Cerebellar cortex (tissue), 1 donor: ENCODE measurements around the gene ATP6V1B1.

ENCODE experiments used
- DNase-seq: peaks from one replicate; pipeline ENCODE4 v3.0.0-alpha.2; 2015; ENCODE audit warnings: low spot score

Gene ATP6V1B1

DNA sequence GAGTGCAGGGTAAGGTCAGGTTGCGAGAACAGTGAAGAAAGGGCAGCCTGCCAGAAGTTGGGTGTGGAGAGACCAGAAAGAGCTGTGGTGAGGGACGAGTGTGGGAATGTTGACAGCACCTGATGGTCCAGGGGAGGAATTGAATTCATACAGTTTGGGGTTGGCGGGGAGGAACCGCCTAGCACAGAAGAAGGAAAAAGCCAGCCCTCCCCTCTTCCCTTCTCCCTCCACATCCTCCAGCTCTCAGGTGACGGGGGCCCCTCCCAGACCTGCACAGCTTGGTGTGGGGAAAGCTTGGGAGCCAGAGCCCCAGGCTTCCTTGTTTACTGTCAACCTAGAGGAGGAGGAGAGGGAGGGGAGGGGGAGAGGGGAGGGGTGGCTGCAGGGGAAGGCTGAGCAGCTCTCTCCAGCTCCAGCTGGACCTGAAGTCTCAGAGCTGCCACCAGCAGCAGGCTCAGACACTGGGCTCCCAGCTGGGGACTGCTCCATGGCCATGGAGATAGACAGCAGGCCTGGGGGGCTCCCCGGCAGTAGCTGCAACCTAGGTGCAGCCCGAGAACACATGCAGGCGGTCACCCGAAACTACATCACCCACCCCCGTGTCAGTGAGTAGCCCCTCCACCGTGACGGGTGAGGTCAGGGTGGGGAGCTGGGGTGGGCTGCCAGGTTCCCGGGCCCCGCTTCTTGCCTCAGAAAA is at the start of gene ATP6V1B1:
Gene ATP6V1B1 (plus strand): TSS at position 433 of the 697 bp plus-strand sequence. CDS start 55 bp downstream, at position 488.
- DNase-seq: no peak

DNA sequence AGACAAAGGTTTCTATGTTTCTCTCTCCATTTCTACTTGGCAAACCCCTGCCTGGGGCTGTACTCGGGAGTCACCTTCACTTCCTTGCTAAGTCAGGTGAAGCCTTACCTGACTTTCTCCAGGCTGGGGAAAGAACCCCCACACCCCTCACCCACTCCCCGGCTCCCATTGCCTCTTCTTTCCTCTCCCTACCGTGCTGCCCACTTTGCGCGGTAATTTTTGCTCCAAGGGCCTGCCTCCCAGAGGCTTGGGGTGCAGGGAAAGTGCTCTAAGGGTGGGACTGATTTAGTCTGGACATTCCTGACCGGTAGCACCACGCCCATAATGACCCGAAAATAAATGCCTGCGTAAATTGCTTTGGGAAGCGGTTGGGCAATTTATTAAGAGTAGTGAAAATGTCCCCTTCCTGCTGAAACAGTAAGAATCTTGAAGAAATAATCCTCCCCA is 49.1 kb upstream of the ATP6V1B1 start:
- DNase-seq: no peak

DNA sequence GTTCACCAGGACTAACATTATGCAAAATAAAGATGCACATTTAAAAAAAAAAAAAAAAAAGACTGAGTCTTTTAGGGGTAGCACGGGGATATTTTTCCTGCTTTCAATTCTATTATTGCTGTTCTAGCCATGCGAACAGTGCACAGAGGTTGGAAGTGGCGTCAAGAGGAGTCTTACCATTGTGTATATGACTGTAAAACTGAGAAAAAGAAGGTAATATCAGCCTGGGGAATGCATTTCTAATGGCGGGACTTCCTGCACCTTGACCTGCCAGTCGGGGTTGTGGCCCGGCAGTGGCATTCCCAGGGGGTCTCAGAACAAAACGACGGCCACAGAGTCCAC is 48.5 kb upstream of the ATP6V1B1 start:
- DNase-seq: no peak

DNA sequence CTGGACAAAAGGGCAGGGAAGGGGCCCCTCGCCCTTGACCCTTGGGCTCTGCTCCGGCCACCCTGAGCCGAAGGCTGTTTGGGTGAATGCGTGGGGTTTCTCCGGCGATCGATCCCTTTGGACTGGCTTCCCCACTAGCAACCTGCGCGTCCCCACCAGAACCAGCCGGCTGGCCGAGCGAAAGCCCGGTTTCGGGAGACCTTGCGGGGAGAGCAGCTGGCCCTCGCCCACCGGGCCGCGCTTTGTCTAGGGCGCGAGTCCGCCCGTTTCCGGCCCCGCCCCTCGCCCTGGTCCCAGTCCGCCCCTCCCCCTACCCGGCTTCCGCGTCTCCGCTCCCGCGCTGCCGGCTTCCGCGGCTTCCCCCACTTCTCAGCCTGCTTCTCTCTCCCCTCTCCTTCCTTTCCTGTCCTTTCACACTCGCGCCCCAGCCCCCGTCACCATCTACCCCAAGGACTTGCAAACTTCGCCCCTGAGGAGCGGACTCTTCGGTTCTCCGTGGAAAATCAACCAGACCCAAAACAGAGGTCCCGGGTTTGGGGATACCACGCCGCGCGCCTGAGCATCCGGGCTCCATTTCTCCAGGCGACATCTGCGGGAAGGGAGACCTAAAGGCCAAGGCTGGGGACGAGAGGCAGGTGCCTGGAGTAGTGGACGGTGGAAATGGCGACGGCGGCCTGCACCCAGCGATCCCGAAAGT is 48.0 kb upstream of the ATP6V1B1 start:
- peak; percentile 22 for DNase-seq

DNA sequence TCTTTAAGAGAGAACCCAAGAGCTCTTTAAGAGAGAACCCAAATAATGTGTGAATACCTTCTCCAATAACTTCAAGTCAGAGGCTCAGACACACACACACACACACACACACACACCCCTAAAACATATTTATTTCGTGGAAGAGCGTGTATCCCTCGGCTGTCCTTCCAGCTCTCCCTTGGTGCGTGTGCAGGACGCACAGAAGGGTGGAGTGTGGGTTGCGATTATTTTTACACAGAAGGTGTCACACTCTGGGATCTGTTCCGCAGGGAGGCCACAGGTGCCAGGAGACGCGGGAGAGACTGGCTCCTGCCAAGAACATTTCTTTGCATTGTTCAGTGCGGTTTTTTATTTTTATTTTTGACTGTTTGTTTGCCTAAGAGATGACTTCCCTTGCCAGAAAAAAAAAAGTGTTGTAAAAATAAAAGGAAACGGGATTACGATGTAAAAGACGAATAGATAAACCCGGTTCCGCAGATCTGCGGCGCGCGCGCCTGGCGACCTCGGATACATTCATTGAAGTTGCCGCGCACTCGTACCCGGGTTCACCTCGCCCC is 47.3 kb upstream of the ATP6V1B1 start:
- DNase-seq: peak; percentile 36

DNA sequence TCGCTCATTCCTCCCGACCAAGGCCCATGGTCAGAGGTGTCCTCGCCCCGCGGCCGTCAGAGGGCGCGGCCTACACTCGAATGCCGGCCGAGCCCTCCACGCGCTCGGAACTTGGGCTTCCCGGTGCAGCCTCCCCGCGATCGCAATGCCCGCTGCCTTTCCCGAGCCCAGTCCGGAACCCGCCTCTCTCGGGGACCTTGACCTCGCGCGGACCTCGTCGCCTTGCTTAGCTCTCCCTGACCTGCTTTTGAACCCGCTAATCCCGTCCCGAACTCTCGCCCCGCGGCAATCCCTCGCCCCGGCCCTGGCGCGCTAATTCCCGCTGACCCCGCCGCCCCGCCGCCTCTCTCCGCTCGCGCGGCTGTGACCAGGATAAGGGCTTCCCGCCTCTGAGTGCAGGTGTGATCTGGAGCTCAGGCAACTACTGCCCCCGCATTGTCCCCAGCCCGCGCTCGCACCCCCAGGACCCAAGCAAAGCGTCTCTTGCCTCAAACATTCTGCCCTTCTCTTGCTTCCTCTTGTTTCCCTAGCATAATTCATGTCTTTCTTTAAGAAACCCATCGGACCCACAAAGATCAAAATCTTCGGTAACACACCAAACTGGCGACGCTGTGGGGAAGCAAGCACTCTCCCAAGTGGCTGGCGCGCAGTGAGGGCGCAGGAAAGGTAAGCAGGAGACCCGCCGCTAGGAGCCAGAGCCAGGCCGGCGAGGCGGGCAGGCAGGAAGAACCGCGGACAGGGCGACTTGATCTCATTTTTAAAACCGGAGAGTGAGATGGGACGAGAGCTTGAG is 46.6 kb upstream of the ATP6V1B1 start:
- peak; percentile 12 for DNase-seq

DNA sequence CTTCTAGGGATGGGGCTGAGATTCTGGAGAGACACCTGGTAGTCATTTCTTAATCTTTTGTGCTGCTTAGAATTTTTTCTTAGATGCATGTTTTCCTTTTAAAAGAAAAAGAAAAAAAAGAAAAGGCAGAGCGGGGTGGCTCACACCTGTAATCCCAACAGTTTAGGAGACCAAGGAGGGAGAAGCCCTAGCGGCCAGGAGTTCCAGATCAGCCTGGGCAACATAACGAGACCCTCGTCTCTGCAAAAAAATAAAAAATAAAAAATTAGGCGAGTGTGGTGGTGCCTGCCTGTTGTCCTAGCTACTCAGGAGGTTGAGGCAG is 46.0 kb upstream of the ATP6V1B1 start:
- no peak for DNase-seq

DNA sequence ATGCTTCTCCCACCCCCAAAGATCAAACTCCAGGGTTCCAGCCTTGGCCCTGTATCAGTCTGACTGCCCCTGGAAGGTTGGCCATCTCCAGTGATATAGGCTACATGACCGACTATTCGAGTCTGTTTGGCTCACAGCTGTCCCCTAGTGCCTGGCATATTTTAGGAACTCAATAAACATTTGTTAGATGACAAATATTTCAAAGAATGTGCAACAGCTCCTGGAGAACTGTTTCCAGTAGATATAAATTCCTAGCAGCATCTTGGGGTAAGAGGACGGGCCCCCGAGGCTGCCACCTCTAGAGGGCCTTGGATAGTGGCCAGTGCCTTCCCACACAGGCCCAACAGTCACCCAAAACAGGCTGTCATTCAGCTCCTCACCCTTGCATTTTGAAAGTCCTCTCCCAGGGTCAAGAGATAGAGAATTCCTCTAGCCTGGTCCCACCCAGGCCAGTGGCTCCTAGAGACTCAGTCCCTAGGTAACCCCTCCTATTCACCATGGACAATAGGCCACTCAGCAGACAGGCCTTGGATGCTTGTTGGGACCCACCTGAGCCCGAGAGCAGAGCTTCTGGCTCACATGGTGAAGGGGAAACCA is 45.1 kb upstream of the ATP6V1B1 start:
- no peak for DNase-seq

DNA sequence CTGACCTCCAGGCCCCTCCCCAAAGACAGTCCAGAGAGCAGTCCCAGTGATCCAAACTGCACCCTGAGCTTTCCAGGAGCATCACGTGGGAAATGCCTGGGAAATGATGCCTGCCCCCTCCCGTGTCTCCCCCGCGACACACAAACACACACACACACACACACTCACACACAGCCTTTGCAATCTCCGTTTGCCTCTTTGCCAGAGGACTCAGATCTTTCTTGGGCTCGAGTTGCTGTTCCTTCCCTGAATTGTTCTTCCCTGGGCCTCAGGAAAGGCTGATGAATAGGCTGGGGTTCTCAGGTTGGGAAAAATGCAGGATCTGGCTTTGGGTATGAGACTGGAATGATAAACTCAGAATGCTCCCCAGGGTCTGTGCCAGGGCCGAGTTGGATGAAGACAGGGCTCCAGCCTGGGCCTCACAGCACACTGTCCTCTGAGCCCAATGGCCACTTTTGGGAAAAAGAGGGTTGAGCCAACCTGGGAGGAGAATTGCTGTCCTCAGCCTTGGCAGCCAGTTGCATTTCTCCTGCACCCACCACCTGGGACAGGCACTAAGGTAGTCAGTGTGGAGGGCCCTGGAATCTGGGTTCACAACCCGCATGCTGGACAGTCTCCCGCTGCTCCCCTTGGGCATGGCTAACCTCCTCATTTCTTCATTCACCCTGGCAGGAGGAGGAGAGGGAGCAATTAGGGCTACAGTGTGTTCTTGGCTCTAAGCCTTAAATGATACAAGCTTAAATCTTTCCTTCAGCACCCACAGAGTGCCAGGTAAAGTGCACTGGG is 43.9 kb upstream of the ATP6V1B1 start:
- no peak for DNase-seq

DNA sequence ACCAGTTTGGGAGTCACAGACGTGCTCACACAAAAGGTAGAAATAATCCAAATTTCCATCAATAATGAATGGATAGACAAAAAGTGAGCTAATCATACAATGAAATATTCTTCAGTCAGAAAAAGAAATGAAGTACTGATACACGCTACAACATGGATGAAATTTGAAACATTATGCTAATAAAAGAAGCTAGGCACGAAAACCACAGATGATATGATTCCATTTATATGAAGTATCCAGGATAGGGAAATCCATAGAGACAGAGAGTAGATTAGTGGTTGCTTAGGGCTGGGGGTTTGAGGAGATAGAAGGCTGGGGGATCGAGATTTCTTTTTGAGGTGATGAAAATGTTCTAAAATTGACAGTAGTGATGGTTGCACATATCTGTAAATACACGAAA is 43.0 kb upstream of the ATP6V1B1 start:
- DNase-seq: no peak

DNA sequence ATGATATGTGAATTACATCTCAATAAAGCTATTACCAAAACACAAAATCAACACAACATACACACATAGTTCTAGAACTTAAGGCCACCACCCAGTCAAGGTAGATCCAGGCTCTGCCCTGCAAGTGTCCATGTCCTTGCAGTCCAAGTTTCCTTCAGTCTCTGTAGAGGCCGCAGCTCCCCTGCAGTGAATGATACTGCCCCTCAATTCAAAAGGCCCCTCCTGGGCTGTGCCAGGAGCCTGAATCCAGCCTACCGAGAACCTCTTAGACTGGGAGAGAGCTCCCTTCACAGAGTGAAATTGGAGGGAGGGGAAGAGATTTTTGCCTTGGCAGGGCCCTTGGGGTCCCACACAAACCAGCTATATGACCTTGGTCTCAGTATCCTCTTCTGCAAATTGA is 42.5 kb upstream of the ATP6V1B1 start:
- no peak for DNase-seq

DNA sequence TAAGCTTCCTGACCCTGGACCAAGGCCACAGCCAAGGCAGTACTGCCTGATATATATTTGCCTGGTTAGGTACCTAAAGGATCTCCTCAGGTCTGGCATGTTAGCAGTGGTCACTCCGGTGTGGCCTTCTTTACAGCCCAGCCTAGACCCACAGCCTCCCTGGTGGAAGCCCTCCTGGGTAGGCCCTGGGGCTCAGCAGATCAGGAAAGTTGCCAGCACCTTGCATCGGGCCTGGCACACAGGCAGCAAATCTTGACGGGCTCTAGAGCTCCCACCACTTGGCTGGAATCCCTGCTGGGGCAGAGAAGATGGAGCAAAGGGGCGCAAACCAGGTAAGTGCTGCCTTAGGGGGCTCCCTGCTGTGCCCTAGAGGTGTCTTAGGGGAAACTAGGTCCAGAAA is 40.9 kb upstream of the ATP6V1B1 start:
- DNase-seq: no peak

DNA sequence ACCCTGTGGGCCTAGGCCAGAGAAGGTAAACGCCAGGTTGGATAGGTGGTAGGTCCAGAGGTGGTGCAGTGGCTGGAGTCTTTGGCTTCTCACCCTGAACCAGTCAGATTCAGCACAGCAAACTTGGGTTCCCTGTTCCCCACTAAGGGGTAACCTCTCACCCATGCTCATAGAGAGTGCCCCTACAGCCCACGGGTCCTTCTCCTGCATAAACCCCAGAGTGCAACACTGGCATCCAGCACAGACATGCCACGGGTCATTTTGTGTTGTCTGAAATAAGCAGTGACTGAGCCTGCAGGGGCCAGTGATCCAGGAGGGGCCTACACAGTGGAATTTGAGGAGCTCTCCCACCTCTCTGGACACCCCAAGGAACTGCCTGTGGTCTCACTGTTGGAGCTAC is 40.5 kb upstream of the ATP6V1B1 start:
- no peak for DNase-seq

DNA sequence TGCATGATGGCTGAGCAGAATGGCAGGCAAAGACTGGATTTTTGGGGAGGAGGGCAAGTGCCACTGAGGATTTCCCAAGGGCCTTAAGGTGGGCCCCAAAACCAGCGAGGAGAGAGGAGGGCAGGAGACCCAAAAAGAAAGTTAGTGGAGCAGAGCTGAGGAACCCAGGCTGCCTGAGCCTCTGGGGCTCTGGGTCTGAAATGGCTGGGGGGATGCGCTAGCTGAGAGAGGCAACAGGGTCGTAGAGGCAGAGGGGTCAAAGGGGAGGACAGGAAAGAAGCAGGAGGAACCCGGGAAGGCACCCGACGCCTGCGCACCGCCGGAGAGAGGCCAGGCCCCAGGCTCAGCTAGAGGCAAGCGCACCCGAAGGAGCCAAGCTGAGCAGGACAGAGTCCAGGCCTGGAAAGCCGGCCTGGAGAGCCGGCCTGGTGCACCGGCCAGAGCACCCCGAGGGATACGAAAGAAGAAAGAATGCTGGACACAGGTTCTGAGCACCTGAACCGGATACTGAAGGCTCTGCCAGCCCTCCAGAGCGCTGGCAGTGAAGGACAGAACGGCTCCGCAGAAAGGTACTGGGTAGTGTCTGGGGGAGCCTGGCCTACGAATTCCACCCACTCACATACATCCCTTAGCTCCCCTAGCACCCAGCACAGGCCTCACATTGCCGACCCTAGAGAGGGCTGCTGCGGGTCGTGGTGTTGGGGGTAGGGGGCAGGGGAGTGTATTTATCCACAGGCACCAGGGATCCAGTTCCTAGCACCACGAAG is 39.5 kb upstream of the ATP6V1B1 start:
- no peak for DNase-seq

DNA sequence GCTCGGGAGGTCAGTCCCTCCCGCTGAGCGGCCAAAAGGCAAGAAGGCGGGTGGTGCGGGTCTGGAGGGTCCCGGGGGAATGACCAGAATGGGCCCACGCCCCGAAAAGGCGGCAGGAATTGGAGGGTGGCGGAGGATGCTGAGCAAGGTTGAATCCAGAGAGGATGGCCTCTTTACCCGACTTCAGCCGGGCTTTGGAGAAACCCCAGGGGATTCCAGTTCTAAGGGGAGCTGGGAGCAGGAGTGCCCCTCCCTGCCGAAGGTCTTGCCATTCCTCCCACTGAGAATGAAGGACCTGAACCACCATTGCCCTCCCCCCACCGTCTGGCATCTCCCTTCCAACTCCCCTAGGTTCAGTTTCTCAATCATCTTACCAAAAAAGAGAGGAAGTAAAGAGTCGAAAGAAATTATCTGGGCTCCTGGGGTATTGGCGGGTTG is 38.9 kb upstream of the ATP6V1B1 start:
- no peak for DNase-seq

DNA sequence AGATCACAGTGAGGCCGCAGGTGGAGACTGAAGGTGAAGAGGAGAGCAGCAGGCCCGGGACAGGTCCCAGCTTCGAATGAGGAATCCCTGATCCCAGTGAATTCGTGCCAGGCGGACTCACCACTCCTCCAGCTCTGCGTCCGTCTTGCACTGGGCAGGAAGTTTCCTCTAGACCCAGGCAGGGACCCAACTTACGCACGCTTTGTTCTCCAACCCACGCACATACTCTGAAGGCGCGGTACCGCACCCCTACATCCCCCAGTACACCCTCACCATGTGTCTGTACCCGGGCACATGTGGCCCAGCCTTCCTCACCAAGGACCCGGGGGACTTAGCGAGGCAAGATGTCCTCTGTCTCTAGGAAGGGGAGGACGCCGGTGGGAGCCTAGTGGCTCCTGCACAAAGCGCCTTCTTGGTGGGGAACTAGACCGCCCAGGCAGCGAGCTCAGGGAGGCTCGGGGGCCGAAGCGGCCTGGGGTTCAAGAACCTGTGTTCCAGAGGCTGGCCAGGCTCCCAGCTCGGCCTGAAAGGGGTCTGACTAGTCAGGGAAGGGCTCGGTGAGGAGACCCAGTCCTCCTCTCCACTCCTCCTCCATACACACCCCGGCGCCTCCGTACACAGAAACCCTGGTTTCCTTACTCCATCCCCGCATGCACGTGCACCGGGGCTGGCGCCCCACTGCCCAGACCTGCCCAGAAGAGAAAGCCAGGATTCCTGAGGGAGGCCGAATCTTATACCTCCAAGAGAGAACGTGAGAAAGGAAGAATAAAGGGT is 38.3 kb upstream of the ATP6V1B1 start:
- DNase-seq: no peak

DNA sequence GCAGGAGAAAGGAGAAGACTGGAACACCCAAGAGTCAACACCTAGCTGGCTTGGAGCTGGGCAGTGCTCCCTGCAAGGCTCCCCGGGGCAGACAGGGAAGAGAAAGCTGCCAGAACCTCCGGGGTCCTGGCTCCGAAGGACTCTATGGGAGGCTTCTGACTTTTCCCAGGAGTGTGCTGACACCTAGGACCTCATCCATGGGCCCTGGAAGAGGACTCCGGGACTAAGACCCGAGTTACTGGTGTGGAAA is 37.8 kb upstream of the ATP6V1B1 start:
- no peak for DNase-seq

DNA sequence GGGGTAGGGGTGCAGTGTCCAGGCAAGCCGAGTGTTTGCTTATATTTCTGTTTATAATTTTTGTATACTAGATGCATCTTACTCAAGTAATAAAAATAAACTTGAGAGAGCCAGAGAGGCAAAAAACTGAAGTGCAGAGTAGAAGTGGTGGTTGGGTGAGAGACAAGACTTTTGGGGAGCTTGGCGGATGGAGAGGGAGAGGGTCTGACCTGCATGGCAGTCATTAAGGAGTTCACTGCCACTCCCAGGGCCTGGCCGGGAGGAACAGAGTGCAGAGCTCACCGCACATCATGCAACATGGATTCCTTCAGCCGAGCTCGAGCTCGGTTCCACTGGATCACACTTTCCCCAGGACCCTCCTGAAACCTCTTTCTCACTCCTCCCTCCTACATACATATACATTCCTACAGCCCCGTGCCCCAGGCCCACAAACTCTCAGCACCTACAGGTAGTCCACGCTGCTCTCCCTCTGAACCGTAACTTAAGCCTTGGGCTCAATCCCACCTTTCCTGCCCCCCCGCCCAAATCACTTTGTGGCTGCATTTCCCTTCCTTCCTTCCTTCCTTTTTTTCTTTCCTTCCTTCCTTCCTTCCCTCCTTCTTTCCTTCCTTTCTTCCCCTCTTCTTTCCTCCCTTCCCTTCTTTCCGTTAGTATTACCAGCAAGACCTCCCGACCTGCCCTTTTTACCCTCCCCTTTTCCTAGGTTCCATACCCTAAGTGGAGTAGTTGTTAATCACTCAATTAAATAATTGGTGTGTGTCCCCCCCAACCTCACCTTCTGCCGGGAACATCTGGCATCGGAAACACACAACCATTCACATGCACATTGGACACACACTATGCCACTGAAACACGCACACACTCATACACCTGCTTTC is 37.1 kb upstream of the ATP6V1B1 start:
- no peak for DNase-seq
